WTC11 (cell line): ENCODE data around the gene PKHD1. TPM values are rescaled to one million over a fixed set of nuclear protein-coding genes. Genes with fewer than 3 reads are reported as not detected.

Experiments
- ATAC-seq: fragments of 200-7000 bp; cut with Tn5 transposase; 2 replicates; pipeline ENCODE4 v1.10.0; 2021; ENCODE audit warnings: mild to moderate bottlenecking, moderate library complexity
- CTCF ChIA-PET: fragments of 300-600 bp; sonication (Branson Sonifier 250); formaldehyde crosslinking; loops from one replicate; lab custom pipeline; 2021; ENCODE audit warnings: antibody characterized with exemption; lab: Charles Lee
- POLR2A ChIA-PET: fragments of 350-600 bp; sonication (Branson Sonifier 250); formaldehyde crosslinking; loops from one replicate; lab custom pipeline; 2021; ENCODE audit warnings: antibody characterized with exemption; lab: Charles Lee
- DNase-seq: peaks from one replicate; pipeline ENCODE4 v3.0.0; 2021; ENCODE audit warnings: low spot score
- H3K27ac Mint-ChIP-seq: 2 replicates; pipeline ENCODE4 v1.8.0; 2021; ENCODE audit warnings: mixed read lengths
- H3K27me3 Mint-ChIP-seq: 2 replicates; pipeline ENCODE4 v1.8.0; 2021; ENCODE audit warnings: low read depth, mild to moderate bottlenecking, moderate library complexity, mixed read lengths
- H3K36me3 Mint-ChIP-seq: 2 replicates; pipeline ENCODE4 v1.8.0; 2021; ENCODE audit warnings: mixed read lengths
- H3K4me1 Mint-ChIP-seq: 2 replicates; pipeline ENCODE4 v1.8.0; 2022; ENCODE audit warnings: mixed read lengths
- H3K4me3 Mint-ChIP-seq: 2 replicates; pipeline ENCODE4 v1.8.0; 2021; ENCODE audit warnings: mild to moderate bottlenecking, moderate library complexity, mixed read lengths
- H3K9me3 Mint-ChIP-seq: 2 replicates; pipeline ENCODE4 v1.8.0; 2021; ENCODE audit warnings: mixed read lengths
- FOXJ3 ChIP-seq: sonication (generic); formaldehyde crosslinking; IDR thresholded peaks from 2 replicates; pipeline ENCODE4 v1.9.0; 2021; ENCODE audit warnings: missing genetic modification reagents, mild to moderate bottlenecking, borderline replicate concordance
- MYBL2 ChIP-seq: sonication (generic); formaldehyde crosslinking; IDR thresholded peaks from 2 replicates; pipeline ENCODE4 v1.8.1; 2023; ENCODE audit warnings: mild to moderate bottlenecking, moderate library complexity, missing genetic modification reagents
- RORB ChIP-seq: fragments of 250-450 bp; sonication (Bioruptor Pico); IDR thresholded peaks from 2 replicates; pipeline ENCODE4 v1.9.0; 2021; ENCODE audit warnings: mild to moderate bottlenecking
- SP1 ChIP-seq: sonication (generic); formaldehyde crosslinking; conservative IDR thresholded peaks from 2 replicates; pipeline ENCODE4 v1.8.1; 2022; ENCODE audit warnings: missing genetic modification reagents
- STAT6 ChIP-seq: sonication (generic); formaldehyde crosslinking; conservative IDR thresholded peaks from 2 replicates; pipeline ENCODE4 v1.8.1; 2023; ENCODE audit warnings: mild to moderate bottlenecking, low read depth, missing genetic modification reagents, moderate library complexity
- TP53 ChIP-seq: sonication (generic); formaldehyde crosslinking; IDR thresholded peaks from 2 replicates; pipeline ENCODE4 v1.8.1; 2023; ENCODE audit warnings: mild to moderate bottlenecking, missing genetic modification reagents
- ZBTB21 ChIP-seq: sonication (generic); formaldehyde crosslinking; IDR thresholded peaks from 2 replicates; pipeline ENCODE4 v1.8.1; 2023; ENCODE audit warnings: mild to moderate bottlenecking, missing genetic modification reagents, borderline replicate concordance
- ZMAT4 ChIP-seq: fragments of 250-450 bp; sonication (Bioruptor Pico); IDR thresholded peaks from 2 replicates; pipeline ENCODE4 v1.9.0; 2021; ENCODE audit warnings: mild to moderate bottlenecking
- ZNF671 ChIP-seq: fragments of 250-450 bp; sonication (Bioruptor Pico); IDR thresholded peaks from 2 replicates; pipeline ENCODE4 v1.8.0; 2021; ENCODE audit warnings: mild to moderate bottlenecking
- ZSCAN18 ChIP-seq: fragments of 250-450 bp; sonication (Bioruptor Pico); IDR thresholded peaks from 2 replicates; pipeline ENCODE4 v2.1.2; 2022; ENCODE audit warnings: mild to moderate bottlenecking, moderate library complexity
- total RNA-seq: library from RNA; stranded (reverse); gene quantifications from 3 replicates; pipeline ENCODE4 v1.2.3, GENCODE V29; 2021
- TF ChIP-seq, protein P1 (sequence below): sonication (generic); formaldehyde crosslinking; IDR thresholded peaks from 2 replicates; pipeline ENCODE4 v1.8.1; 2022; ENCODE audit warnings: low read depth, mild to moderate bottlenecking, moderate library complexity, missing genetic modification reagents, borderline replicate concordance
- TF ChIP-seq, protein P2 (sequence below): fragments of 250-450 bp; sonication (Bioruptor Pico); IDR thresholded peaks from 2 replicates; pipeline ENCODE4 v1.9.0; 2021; ENCODE audit warnings: mild to moderate bottlenecking, borderline replicate concordance
- TF ChIP-seq, protein P3 (sequence below): sonication (generic); formaldehyde crosslinking; IDR thresholded peaks from 2 replicates; pipeline ENCODE4 v1.8.0; 2023; ENCODE audit warnings: missing genetic modification reagents
- TF ChIP-seq, protein P4 (sequence below): sonication (generic); formaldehyde crosslinking; IDR thresholded peaks from 2 replicates; pipeline ENCODE4 v1.8.0; 2023; ENCODE audit warnings: missing genetic modification reagents, mild to moderate bottlenecking, borderline replicate concordance

Gene PKHD1
- total RNA-seq, 1 experiment from 2014 or later: 0.15 TPM

- H3K4me1 Mint-ChIP-seq: peaks cover 2% of the 10 kb centered on the region; the same call in 1 of the 2 replicates
- no peak overlapping the region for H3K27ac Mint-ChIP-seq
- DNase-seq (no peak), ATAC-seq (no peak)
- POLR2A ChIA-PET: no interaction called here
- no peaks in the 10 kb centered on the region for H3K9me3 Mint-ChIP-seq
- no peak overlapping the region for H3K4me3 Mint-ChIP-seq
- H3K27me3 Mint-ChIP-seq: no peaks in the 10 kb centered on the region
- no peaks in the 10 kb centered on the region for H3K36me3 Mint-ChIP-seq
- CTCF ChIA-PET: interaction anchor here (1.3 kb wide), 1 partner anchor 8 kb away, joined by 5 read pairs; no protein-coding TSS in a partner anchor
- TF ChIP-seq ZNF671 (CRISPR knock-in tag) (no peak), SP1 (CRISPR knock-in tag) (no peak), FOXJ3 (CRISPR knock-in tag) (no peak), ZMAT4 (no peak), RORB (CRISPR knock-in tag) (no peak), TP53 (CRISPR knock-in tag) (no peak), ZBTB21 (CRISPR knock-in tag) (no peak), ZSCAN18 (CRISPR knock-in tag) (no peak), MYBL2 (no peak), STAT6 (no peak)
- TF ChIP-seq, protein P1, sequence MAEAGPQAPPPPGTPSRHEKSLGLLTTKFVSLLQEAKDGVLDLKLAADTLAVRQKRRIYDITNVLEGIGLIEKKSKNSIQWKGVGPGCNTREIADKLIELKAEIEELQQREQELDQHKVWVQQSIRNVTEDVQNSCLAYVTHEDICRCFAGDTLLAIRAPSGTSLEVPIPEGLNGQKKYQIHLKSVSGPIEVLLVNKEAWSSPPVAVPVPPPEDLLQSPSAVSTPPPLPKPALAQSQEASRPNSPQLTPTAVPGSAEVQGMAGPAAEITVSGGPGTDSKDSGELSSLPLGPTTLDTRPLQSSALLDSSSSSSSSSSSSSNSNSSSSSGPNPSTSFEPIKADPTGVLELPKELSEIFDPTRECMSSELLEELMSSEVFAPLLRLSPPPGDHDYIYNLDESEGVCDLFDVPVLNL: no peak
- TF ChIP-seq, protein P2, sequence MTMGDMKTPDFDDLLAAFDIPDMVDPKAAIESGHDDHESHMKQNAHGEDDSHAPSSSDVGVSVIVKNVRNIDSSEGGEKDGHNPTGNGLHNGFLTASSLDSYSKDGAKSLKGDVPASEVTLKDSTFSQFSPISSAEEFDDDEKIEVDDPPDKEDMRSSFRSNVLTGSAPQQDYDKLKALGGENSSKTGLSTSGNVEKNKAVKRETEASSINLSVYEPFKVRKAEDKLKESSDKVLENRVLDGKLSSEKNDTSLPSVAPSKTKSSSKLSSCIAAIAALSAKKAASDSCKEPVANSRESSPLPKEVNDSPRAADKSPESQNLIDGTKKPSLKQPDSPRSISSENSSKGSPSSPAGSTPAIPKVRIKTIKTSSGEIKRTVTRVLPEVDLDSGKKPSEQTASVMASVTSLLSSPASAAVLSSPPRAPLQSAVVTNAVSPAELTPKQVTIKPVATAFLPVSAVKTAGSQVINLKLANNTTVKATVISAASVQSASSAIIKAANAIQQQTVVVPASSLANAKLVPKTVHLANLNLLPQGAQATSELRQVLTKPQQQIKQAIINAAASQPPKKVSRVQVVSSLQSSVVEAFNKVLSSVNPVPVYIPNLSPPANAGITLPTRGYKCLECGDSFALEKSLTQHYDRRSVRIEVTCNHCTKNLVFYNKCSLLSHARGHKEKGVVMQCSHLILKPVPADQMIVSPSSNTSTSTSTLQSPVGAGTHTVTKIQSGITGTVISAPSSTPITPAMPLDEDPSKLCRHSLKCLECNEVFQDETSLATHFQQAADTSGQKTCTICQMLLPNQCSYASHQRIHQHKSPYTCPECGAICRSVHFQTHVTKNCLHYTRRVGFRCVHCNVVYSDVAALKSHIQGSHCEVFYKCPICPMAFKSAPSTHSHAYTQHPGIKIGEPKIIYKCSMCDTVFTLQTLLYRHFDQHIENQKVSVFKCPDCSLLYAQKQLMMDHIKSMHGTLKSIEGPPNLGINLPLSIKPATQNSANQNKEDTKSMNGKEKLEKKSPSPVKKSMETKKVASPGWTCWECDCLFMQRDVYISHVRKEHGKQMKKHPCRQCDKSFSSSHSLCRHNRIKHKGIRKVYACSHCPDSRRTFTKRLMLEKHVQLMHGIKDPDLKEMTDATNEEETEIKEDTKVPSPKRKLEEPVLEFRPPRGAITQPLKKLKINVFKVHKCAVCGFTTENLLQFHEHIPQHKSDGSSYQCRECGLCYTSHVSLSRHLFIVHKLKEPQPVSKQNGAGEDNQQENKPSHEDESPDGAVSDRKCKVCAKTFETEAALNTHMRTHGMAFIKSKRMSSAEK: no peak
- TF ChIP-seq, protein P3, sequence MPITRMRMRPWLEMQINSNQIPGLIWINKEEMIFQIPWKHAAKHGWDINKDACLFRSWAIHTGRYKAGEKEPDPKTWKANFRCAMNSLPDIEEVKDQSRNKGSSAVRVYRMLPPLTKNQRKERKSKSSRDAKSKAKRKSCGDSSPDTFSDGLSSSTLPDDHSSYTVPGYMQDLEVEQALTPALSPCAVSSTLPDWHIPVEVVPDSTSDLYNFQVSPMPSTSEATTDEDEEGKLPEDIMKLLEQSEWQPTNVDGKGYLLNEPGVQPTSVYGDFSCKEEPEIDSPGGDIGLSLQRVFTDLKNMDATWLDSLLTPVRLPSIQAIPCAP (CRISPR knock-in tag): no peak
- TF ChIP-seq, protein P4, sequence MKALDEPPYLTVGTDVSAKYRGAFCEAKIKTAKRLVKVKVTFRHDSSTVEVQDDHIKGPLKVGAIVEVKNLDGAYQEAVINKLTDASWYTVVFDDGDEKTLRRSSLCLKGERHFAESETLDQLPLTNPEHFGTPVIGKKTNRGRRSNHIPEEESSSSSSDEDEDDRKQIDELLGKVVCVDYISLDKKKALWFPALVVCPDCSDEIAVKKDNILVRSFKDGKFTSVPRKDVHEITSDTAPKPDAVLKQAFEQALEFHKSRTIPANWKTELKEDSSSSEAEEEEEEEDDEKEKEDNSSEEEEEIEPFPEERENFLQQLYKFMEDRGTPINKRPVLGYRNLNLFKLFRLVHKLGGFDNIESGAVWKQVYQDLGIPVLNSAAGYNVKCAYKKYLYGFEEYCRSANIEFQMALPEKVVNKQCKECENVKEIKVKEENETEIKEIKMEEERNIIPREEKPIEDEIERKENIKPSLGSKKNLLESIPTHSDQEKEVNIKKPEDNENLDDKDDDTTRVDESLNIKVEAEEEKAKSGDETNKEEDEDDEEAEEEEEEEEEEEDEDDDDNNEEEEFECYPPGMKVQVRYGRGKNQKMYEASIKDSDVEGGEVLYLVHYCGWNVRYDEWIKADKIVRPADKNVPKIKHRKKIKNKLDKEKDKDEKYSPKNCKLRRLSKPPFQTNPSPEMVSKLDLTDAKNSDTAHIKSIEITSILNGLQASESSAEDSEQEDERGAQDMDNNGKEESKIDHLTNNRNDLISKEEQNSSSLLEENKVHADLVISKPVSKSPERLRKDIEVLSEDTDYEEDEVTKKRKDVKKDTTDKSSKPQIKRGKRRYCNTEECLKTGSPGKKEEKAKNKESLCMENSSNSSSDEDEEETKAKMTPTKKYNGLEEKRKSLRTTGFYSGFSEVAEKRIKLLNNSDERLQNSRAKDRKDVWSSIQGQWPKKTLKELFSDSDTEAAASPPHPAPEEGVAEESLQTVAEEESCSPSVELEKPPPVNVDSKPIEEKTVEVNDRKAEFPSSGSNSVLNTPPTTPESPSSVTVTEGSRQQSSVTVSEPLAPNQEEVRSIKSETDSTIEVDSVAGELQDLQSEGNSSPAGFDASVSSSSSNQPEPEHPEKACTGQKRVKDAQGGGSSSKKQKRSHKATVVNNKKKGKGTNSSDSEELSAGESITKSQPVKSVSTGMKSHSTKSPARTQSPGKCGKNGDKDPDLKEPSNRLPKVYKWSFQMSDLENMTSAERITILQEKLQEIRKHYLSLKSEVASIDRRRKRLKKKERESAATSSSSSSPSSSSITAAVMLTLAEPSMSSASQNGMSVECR (CRISPR knock-in tag): no peak
Observed at GRCh38 chr6:51675922-51676275, 411.5 kb downstream of the PKHD1 start.
